ENCODE measurements around the gene MEAF6. TPM values are rescaled to one million over a fixed set of nuclear protein-coding genes. Genes with fewer than 3 reads are reported as not detected.

Gene MEAF6
- total RNA-seq, 1 donor from 2014 or later, result 93.0 TPM

DNA sequence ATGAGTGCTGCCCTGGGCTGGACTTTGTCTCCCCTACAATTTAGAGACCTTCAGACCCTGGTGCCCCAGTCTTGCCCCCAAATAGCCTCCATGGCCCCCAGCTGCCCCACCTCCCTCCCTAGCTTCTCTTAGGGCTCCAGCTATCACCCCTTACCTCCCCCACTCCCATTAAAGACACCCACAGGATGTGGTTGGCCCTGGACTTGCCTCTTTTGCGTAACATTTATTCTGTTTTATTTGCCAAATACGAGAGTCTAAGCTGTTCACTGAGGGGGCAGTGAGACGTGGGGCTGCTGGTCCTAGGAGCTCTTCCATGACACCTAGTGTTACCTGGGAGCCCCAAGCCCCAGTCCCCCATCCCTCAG, 35.7 kb downstream of the MEAF6 start:
- H3K27ac Mint-ChIP-seq, result peak overlapping the region; percentile 98
- DNase-seq (ENCODE audit: low spot score), result peak; percentile 28
- peaks cover 84% of the 10 kb centered on the region for H3K36me3 Mint-ChIP-seq (ENCODE audit: low read depth)
- H3K4me1 Mint-ChIP-seq (ENCODE audit: low read depth), result peaks cover 31% of the 10 kb centered on the region
- peak overlapping the region; percentile 96 for H3K4me3 Mint-ChIP-seq (ENCODE audit: low read depth)
- H3K9me3 Mint-ChIP-seq, result no peaks in the 10 kb centered on the region
- no peaks in the 10 kb centered on the region for H3K27me3 Mint-ChIP-seq (ENCODE audit: low read depth)
- intact Hi-C loops (cut with micrococcal nuclease), result loop anchor here (2.0 to 10.0 kb wide), 6 partner anchors 36 to 1716 kb away; partner anchors contain the start of genes CDCA8, MEAF6, SF3A3 and STK40

DNA sequence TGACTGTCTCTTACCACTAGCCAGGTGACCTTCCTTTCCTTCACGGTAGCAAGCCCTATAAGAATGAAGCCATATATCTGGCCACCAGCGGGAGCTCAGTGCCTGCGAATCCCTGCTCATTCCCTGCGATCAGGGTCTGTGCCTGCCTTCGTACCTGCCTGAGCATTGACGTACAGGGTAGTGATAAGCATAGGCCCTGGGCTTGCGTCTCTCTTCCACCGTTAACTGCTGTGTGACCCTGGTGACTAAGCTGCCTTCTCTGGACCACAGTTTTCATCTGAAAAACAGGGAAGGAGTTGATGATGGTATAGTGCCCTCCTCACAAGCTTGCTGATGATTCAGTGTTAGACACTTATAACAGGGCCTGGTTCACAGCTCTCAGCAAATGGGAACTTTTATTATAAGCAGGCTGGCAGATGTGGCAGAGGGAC, 36.1 kb downstream of the MEAF6 start:
- intact Hi-C loops (cut with micrococcal nuclease), result loop anchor here (2.0 to 10.0 kb wide), 6 partner anchors 36 to 1716 kb away; partner anchors contain the start of genes CDCA8, MEAF6, SF3A3 and STK40
- Mint-ChIP-seq H3K4me1 (ENCODE audit: low read depth) (peaks cover 35% of the 10 kb centered on the region), H3K4me3 (ENCODE audit: low read depth) (peak overlapping the region; percentile 96)

DNA sequence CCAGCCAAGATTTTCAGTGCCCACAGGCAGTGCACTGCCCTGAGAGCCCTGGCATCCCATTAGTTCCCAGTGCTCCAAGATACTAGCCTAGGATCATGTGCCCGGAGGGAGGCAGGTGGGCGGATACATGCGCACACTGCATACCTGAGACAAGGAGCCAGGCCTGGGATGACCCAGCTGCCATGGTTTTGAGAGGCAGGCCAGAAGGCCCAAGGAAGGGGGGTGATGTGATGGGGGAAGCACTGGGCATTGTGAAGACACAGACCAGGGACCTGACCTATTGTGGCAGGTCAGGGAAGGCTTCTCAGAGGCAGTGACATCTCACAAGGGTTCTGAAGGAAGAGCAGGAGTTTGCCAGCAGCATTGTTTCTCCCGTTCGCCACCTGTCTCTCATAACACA, 36.6 kb downstream of the MEAF6 start:
- H3K4me3 Mint-ChIP-seq (ENCODE audit: low read depth), result peak overlapping the region; percentile 96
- H3K27ac Mint-ChIP-seq, result peak overlapping the region; percentile 98
- no peak for DNase-seq (ENCODE audit: low spot score)
- peaks cover 40% of the 10 kb centered on the region for H3K4me1 Mint-ChIP-seq (ENCODE audit: low read depth)
- H3K27me3 Mint-ChIP-seq (ENCODE audit: low read depth), result no peaks in the 10 kb centered on the region
- H3K36me3 Mint-ChIP-seq (ENCODE audit: low read depth), result peaks cover 77% of the 10 kb centered on the region
- intact Hi-C loops (cut with micrococcal nuclease), result loop anchor here (2.0 to 10.0 kb wide), 6 partner anchors 37 to 1717 kb away; partner anchors contain the start of genes CDCA8, MEAF6, SF3A3 and STK40
- H3K9me3 Mint-ChIP-seq, result no peaks in the 10 kb centered on the region

More for the DNA sequence above, 36.1 kb downstream of the MEAF6 start:
- DNase-seq (ENCODE audit: low spot score), result no peak
- H3K36me3 Mint-ChIP-seq (ENCODE audit: low read depth), result peaks cover 80% of the 10 kb centered on the region
- peak overlapping the region; percentile 98 for H3K27ac Mint-ChIP-seq
- H3K9me3 Mint-ChIP-seq, result no peaks in the 10 kb centered on the region
- no peaks in the 10 kb centered on the region for H3K27me3 Mint-ChIP-seq (ENCODE audit: low read depth)

DNA sequence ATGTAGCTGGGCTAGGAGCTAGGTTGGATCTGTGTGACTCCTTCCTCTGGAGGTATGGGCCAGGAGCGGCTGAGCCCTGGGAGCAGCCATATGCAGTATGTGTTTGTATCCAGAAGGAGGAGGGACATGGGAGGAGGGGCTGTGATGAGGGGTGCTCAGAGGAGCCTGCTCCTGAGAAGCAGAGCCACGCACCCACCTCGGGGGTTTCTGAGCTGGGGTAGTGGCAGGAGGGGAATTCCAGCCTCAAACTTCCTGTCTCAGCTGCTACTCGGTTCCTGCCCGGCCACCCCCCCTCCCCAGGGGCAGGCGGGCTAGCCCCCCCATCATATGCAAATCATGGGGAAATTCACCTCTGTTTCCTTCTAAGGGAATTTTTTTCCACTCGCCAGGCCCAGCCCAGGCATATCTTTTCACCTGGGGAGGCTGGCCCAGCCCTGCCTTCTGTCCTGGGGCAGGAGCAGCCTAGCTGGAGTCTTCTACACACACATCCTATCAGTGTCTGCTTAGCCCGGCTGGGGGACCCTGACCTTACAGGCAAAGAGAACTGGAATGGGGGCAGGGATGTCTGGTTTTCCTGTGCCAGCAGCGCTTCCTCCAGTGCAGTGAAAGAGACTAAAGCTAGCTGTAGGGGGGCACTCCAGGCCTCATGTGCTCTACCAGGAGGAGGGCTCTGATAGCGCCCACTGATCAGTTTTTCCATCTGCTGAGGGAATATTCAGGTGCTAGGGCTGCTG, 37.2 kb downstream of the MEAF6 start:
- peak overlapping the region; percentile 98 for H3K27ac Mint-ChIP-seq
- no peaks in the 10 kb centered on the region for H3K9me3 Mint-ChIP-seq
- peak; percentile 66 for DNase-seq (ENCODE audit: low spot score)
- peaks cover 72% of the 10 kb centered on the region for H3K36me3 Mint-ChIP-seq (ENCODE audit: low read depth)
- H3K4me3 Mint-ChIP-seq (ENCODE audit: low read depth), result peak overlapping the region; percentile 96
- no peaks in the 10 kb centered on the region for H3K27me3 Mint-ChIP-seq (ENCODE audit: low read depth)
- intact Hi-C loops (cut with micrococcal nuclease), result loop anchor here (5.0 to 10.0 kb wide), 5 partner anchors 97 to 1717 kb away; partner anchors contain the start of genes CDCA8, SF3A3 and STK40
- peaks cover 43% of the 10 kb centered on the region for H3K4me1 Mint-ChIP-seq (ENCODE audit: low read depth)

DNA sequence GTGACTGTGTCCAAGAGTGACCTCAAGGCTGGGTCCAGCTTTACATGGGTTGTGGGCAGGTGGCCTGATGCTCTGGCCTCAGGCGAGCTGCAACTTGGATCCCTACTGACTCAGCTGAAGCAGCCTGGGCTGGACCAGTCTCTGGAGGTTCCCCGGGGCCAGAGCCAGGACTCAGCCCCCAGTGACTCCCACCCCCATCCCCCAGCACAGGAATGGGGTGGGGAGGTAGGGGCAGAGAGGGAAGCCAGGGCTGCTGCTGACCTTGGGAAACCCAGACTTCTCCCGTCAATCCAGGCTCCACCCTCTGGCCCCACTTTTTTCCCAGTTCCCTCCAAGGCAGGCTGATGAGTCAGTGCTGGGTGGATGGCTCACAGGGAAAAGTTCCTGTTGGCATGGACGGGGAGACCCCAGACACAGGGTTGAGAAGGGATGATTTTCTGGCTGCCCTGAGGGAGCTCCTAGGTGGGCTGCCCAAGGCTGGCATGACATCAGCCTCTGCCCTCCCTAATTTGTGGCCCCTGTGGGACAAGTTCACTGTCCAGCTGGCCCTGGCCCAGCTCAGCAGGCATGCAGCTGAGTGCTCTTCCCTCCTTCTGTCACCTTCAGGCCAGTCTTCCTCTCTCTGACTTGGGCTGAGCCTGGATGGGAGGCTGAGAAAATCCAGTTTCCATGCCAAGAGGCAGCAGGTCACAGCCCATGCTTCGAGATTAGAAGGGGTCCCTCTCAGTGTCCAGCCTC, 37.9 kb downstream of the MEAF6 start:
- peaks cover 47% of the 10 kb centered on the region for H3K4me1 Mint-ChIP-seq (ENCODE audit: low read depth)
- intact Hi-C loops (cut with micrococcal nuclease), result loop anchor here (5.0 to 10.0 kb wide), 5 partner anchors 98 to 1718 kb away; partner anchors contain the start of genes CDCA8, SF3A3 and STK40

GRCh38 chr1:37476087-37476452, 38.5 kb downstream of the MEAF6 start:
- H3K27me3 Mint-ChIP-seq (ENCODE audit: low read depth), result no peaks in the 10 kb centered on the region
- intact Hi-C loops (cut with micrococcal nuclease), result loop anchor here (5.0 to 10.0 kb wide), 5 partner anchors 99 to 1719 kb away; partner anchors contain the start of genes CDCA8, SF3A3 and STK40
- H3K4me1 Mint-ChIP-seq (ENCODE audit: low read depth), result peaks cover 41% of the 10 kb centered on the region
- no peaks in the 10 kb centered on the region for H3K9me3 Mint-ChIP-seq
- DNase-seq (ENCODE audit: low spot score), result no peak
- peaks cover 59% of the 10 kb centered on the region for H3K36me3 Mint-ChIP-seq (ENCODE audit: low read depth)
- H3K27ac Mint-ChIP-seq, result peak overlapping the region; percentile 95
- peak overlapping the region; percentile 96 for H3K4me3 Mint-ChIP-seq (ENCODE audit: low read depth)

More for the DNA sequence above, 37.9 kb downstream of the MEAF6 start:
- Mint-ChIP-seq H3K27me3 (ENCODE audit: low read depth) (no peaks in the 10 kb centered on the region), H3K4me3 (ENCODE audit: low read depth) (peak overlapping the region; percentile 96), H3K9me3 (no peaks in the 10 kb centered on the region), H3K27ac (peak overlapping the region; percentile 98), H3K36me3 (ENCODE audit: low read depth) (peaks cover 64% of the 10 kb centered on the region)
- DNase-seq (ENCODE audit: low spot score), result no peak

- no peak for DNase-seq (ENCODE audit: low spot score)
- Mint-ChIP-seq H3K36me3 (ENCODE audit: low read depth) (peaks cover 53% of the 10 kb centered on the region), H3K4me1 (ENCODE audit: low read depth) (peaks cover 38% of the 10 kb centered on the region), H3K27ac (peak overlapping the region; percentile 95), H3K4me3 (ENCODE audit: low read depth) (peak overlapping the region; percentile 96), H3K9me3 (no peaks in the 10 kb centered on the region), H3K27me3 (ENCODE audit: low read depth) (no peaks in the 10 kb centered on the region)
- intact Hi-C loops (cut with micrococcal nuclease), result loop anchor here (5.0 to 10.0 kb wide), 5 partner anchors 99 to 1719 kb away; partner anchors contain the start of genes CDCA8, SF3A3 and STK40
These were observed 39.0 kb downstream of the MEAF6 start for GRCh38 chr1:37475380-37476086.

GRCh38 chr1:37474697-37475379, 39.7 kb downstream of the MEAF6 start:
- Mint-ChIP-seq H3K4me1 (ENCODE audit: low read depth) (peaks cover 36% of the 10 kb centered on the region), H3K27ac (peak overlapping the region; percentile 95), H3K36me3 (ENCODE audit: low read depth) (peaks cover 50% of the 10 kb centered on the region), H3K4me3 (ENCODE audit: low read depth) (peak overlapping the region; percentile 96), H3K27me3 (ENCODE audit: low read depth) (no peaks in the 10 kb centered on the region), H3K9me3 (no peaks in the 10 kb centered on the region)
- DNase-seq (ENCODE audit: low spot score), result peak; percentile 26
- intact Hi-C loops (cut with micrococcal nuclease), result loop anchor here (5.0 to 10.0 kb wide), 5 partner anchors 100 to 1720 kb away; partner anchors contain the start of genes CDCA8, SF3A3 and STK40

- H3K4me3 Mint-ChIP-seq (ENCODE audit: low read depth), result peak within 1 kb of the TSS; percentile 96
- peaks cover 43% of the 10 kb centered on the region for H3K36me3 Mint-ChIP-seq (ENCODE audit: low read depth)
- intact Hi-C loops (cut with micrococcal nuclease), result loop anchor here (10.0 kb wide), 4 partner anchors 101 to 1721 kb away; partner anchors contain the start of genes SF3A3 and STK40
- no peaks in the 10 kb centered on the region for H3K9me3 Mint-ChIP-seq
- peak within 1 kb of the TSS; percentile 95 for H3K27ac Mint-ChIP-seq
- peaks cover 40% of the 10 kb centered on the region for H3K4me1 Mint-ChIP-seq (ENCODE audit: low read depth)
- peak; percentile 86 for DNase-seq (ENCODE audit: low spot score)
- no peaks in the 10 kb centered on the region for H3K27me3 Mint-ChIP-seq (ENCODE audit: low read depth)
These were observed 40.4 kb downstream of the MEAF6 start, which contains the start of gene ZC3H12A for GRCh38 chr1:37474046-37474696. Gene ZC3H12A (plus strand): TSS chr1:37474580. CDS start chr1:37475497, 917 bp downstream.

DNA sequence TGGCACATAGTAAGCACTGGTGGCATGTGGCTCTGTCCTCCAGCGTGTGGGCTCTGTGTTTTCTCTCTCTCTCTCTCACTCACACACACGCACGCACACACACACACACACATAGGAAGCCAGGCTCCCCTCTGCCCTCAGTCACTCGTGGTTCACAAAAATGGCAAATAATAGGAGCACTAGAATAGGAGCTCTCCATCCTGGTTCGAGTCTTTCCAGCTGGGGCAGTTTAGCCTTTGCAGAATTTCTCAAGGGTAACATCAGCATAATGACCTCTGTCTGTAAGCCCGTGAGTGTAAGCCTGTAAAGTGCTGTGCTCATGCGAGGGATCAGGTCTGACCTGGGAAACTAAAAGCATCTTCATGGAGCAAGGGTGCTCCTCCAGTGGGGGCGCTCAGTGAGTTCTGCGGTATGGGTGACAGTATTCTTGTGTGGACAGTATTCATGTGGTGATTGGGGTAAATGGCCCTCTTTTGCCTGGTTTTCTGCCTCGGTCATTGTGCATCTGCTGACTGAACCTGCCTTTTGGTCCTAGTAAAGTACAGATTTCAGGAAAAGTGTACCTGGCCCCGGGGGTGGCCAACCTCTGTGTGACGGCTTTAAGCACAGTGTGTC, 41.0 kb downstream of the MEAF6 start:
- no peak for DNase-seq (ENCODE audit: low spot score)
- Mint-ChIP-seq H3K36me3 (ENCODE audit: low read depth) (peaks cover 37% of the 10 kb centered on the region), H3K4me3 (ENCODE audit: low read depth) (peak overlapping the region; percentile 78), H3K9me3 (no peaks in the 10 kb centered on the region), H3K27ac (peak overlapping the region; percentile 85), H3K27me3 (ENCODE audit: low read depth) (no peaks in the 10 kb centered on the region), H3K4me1 (ENCODE audit: low read depth) (peaks cover 37% of the 10 kb centered on the region)
- intact Hi-C loops (cut with micrococcal nuclease), result loop anchor here (10.0 kb wide), 4 partner anchors 101 to 1721 kb away; partner anchors contain the start of genes SF3A3 and STK40

- Mint-ChIP-seq H3K27me3 (ENCODE audit: low read depth) (no peaks in the 10 kb centered on the region), H3K36me3 (ENCODE audit: low read depth) (peaks cover 31% of the 10 kb centered on the region), H3K4me1 (ENCODE audit: low read depth) (peaks cover 37% of the 10 kb centered on the region), H3K4me3 (ENCODE audit: low read depth) (peak overlapping the region; percentile 78), H3K9me3 (no peaks in the 10 kb centered on the region), H3K27ac (peak overlapping the region; percentile 85)
- DNase-seq (ENCODE audit: low spot score), result no peak
- intact Hi-C loops (cut with micrococcal nuclease), result loop anchor here (10.0 kb wide), 4 partner anchors 102 to 1722 kb away; partner anchors contain the start of genes SF3A3 and STK40
These were observed 41.6 kb downstream of the MEAF6 start for GRCh38 chr1:37472994-37473393.
